Stimulated activated CD4-positive, alpha-beta T cell treated with anti-CD3 and anti-CD28 coated beads, Interleukin-15, amount 100 ng/mL, for 48 hours (primary cell): ENCODE measurements around the gene ZNF438.
"Not testable (repeated sequence)": the region's sequence is repeated elsewhere in the genome, so short reads cannot be mapped to it uniquely, and the experiment has no call there.

ENCODE experiments used
- DNase-seq, 2 donors: peaks; one replicate each; pipeline ENCODE4 v3.0.0-alpha.2; 2020; ENCODE audit warnings: low read depth in 2 of 2

ZNF438 gene

GRCh38 chr10:30806850-30807249 is 224.8 kb downstream of the ZNF438 start:
- DNase-seq, result no peak

GRCh38 chr10:30805061-30805460 is 226.6 kb downstream of the ZNF438 start:
- no peak for DNase-seq

GRCh38 chr10:30804478-30805055 is 227.1 kb downstream of the ZNF438 start:
- DNase-seq, result no peak

GRCh38 chr10:30803892-30804322 is 227.8 kb downstream of the ZNF438 start:
- no peak for DNase-seq

GRCh38 chr10:30803058-30803457 is 228.6 kb downstream of the ZNF438 start:
- DNase-seq, result no peak

GRCh38 chr10:30800368-30800767 is 231.3 kb downstream of the ZNF438 start:
- DNase-seq, result no peak

GRCh38 chr10:30798646-30799185 is 232.9 kb downstream of the ZNF438 start:
- DNase-seq, result no peak

GRCh38 chr10:30795024-30795423 is 236.6 kb downstream of the ZNF438 start:
- DNase-seq, result not testable (repeated sequence)
